MCF 10A (cell line): ENCODE data around the gene PAQR8. TPM values are rescaled to one million over a fixed set of nuclear protein-coding genes. Genes with fewer than 3 reads are reported as not detected.

Experiments
- BruUV-seq: library from RNA; stranded (reverse); fragments of 400-500 nt; replicated peaks from 2 replicates; lab custom pipeline; 2021; lab: Mats Ljungman, UMichigan
- CTCF ChIA-PET: fragments of 300-600 bp; sonication (Branson Sonifier 250); formaldehyde crosslinking; extraction: SDS; loops from one replicate; lab custom pipeline; 2021; ENCODE audit warnings: antibody characterized with exemption, inconsistent platforms; lab: Yijun Ruan, JAX
- POLR2A ChIA-PET: fragments of 300-600, 350-650 bp; sonication (Branson Sonifier 250); formaldehyde crosslinking; extraction: SDS; loops from one replicate; lab custom pipeline; 2020; ENCODE audit warnings: antibody characterized with exemption, inconsistent platforms; lab: Yijun Ruan, JAX
- DNase-seq: peaks from one replicate; pipeline ENCODE4 v3.0.0-alpha.2; 2018; ENCODE audit not compliant: unreplicated experiment
- H3K27ac Mint-ChIP-seq: one replicate; pipeline ENCODE4 v1.8.0; 2022; ENCODE audit warnings: mild to moderate bottlenecking, low read depth, mixed read lengths; ENCODE audit not compliant: unreplicated experiment
- H3K27me3 Mint-ChIP-seq: one replicate; pipeline ENCODE4 v1.8.0; 2022; ENCODE audit warnings: mixed read lengths; ENCODE audit not compliant: insufficient read depth, unreplicated experiment
- H3K36me3 Mint-ChIP-seq: one replicate; pipeline ENCODE4 v1.8.0; 2022; ENCODE audit warnings: mild to moderate bottlenecking, moderate library complexity, mixed read lengths; ENCODE audit not compliant: insufficient read depth, unreplicated experiment
- H3K4me1 Mint-ChIP-seq: one replicate; pipeline ENCODE4 v1.8.0; 2022; ENCODE audit warnings: mixed read lengths; ENCODE audit not compliant: insufficient read depth, unreplicated experiment
- H3K4me3 Mint-ChIP-seq: one replicate; pipeline ENCODE4 v1.8.0; 2022; ENCODE audit warnings: mild to moderate bottlenecking, moderate library complexity, mixed read lengths; ENCODE audit not compliant: unreplicated experiment
- H3K9me3 Mint-ChIP-seq: one replicate; pipeline ENCODE4 v1.8.0; 2022; ENCODE audit warnings: mixed read lengths; ENCODE audit not compliant: unreplicated experiment
- intact Hi-C: fragments of 100-400 bp; cut with micrococcal nuclease; formaldehyde crosslinking; loops from 2 replicates; pipeline ENCODE4 v1.14.1; 2022
- total RNA-seq: library from RNA; stranded (reverse); gene quantifications from 2 replicates; pipeline ENCODE4 v1.2.3, GENCODE V29; 2022
- TF ChIP-seq, protein P1 (sequence below): fragments of 200-600 bp; IDR thresholded peaks from one replicate; pipeline ENCODE4 v1.8.0; 2022; ENCODE audit warnings: antibody characterized with exemption, mild to moderate bottlenecking; ENCODE audit not compliant: unreplicated experiment

The PAQR8 gene
- total RNA-seq, 1 experiment from 2014 or later, result 1.9 TPM

DNA sequence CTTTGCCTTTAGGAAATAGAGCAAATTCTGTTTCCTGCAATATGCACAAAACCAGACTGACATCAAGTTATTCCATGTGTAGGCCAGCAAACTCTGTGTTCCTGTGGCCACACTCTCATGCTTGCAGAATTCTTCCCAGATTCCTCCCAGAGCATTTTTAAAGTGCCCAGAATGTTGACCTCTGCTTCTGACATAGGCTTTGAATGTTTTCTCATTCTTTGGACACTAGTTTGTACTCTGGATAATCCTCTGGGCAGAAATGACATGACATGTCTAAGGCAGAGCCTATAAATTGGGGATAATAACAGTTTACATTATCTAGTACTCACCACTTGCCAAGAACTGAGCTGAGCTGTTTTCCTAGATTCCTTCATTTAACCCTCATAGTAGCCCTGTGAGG lies 49.0 kb downstream of the PAQR8 start:
- H3K4me3 Mint-ChIP-seq, result no peak overlapping the region
- no TSS peak for BruUV-seq
- CTCF ChIA-PET, result interaction anchor here (1.3 to 10.9 kb wide), 3 partner anchors 11 to 240 kb away, joined by 6 to 112 read pairs (median 9); no protein-coding TSS in a partner anchor
- H3K36me3 Mint-ChIP-seq, result no peaks in the 10 kb centered on the region
- TF ChIP-seq, protein P1, sequence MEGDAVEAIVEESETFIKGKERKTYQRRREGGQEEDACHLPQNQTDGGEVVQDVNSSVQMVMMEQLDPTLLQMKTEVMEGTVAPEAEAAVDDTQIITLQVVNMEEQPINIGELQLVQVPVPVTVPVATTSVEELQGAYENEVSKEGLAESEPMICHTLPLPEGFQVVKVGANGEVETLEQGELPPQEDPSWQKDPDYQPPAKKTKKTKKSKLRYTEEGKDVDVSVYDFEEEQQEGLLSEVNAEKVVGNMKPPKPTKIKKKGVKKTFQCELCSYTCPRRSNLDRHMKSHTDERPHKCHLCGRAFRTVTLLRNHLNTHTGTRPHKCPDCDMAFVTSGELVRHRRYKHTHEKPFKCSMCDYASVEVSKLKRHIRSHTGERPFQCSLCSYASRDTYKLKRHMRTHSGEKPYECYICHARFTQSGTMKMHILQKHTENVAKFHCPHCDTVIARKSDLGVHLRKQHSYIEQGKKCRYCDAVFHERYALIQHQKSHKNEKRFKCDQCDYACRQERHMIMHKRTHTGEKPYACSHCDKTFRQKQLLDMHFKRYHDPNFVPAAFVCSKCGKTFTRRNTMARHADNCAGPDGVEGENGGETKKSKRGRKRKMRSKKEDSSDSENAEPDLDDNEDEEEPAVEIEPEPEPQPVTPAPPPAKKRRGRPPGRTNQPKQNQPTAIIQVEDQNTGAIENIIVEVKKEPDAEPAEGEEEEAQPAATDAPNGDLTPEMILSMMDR, result no peak
- no peak overlapping the region for H3K27ac Mint-ChIP-seq
- DNase-seq, result no peak
- intact Hi-C loops, result no loop called here
- no peaks in the 10 kb centered on the region for H3K9me3 Mint-ChIP-seq
- no peaks in the 10 kb centered on the region for H3K27me3 Mint-ChIP-seq
- POLR2A ChIA-PET, result interaction anchor here (0.6 kb wide), 1 partner anchor 8 kb away, joined by 5 read pairs; no protein-coding TSS in a partner anchor
- peaks cover 8% of the 10 kb centered on the region for H3K4me1 Mint-ChIP-seq

DNA sequence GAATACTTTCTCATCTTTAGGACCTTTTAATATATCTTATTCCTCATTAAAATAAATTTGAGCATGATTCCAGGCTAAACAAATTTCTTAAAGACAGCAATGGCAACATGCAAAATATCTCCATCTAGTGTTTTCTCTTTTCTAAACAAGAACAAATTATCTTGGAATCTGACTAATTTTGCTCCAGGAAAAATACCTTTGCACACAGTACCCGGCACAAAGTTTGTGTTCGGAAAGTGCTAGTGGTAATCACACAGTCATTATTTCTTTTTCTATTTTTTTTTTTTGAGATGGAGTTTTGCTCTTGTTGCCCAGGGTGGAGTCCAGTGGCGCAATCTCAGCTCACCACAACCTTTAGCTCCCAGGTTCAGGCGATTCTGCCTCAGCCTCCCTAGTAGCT lies 50.0 kb downstream of the PAQR8 start:
- TF ChIP-seq, protein P1, result no peak
- H3K4me3 Mint-ChIP-seq, result no peak overlapping the region
- no peaks in the 10 kb centered on the region for H3K27me3 Mint-ChIP-seq
- peaks cover 16% of the 10 kb centered on the region for H3K4me1 Mint-ChIP-seq
- no peaks in the 10 kb centered on the region for H3K36me3 Mint-ChIP-seq
- ChIA-PET CTCF (interaction anchor here (1.0 to 10.9 kb wide), 2 partner anchors 12 to 239 kb away, joined by 3 to 112 read pairs; no protein-coding TSS in a partner anchor), POLR2A (no interaction called here)
- H3K9me3 Mint-ChIP-seq, result no peaks in the 10 kb centered on the region
- H3K27ac Mint-ChIP-seq, result no peak overlapping the region
- intact Hi-C loops, result no loop called here
- BruUV-seq, result no TSS peak
- DNase-seq, result no peak

DNA sequence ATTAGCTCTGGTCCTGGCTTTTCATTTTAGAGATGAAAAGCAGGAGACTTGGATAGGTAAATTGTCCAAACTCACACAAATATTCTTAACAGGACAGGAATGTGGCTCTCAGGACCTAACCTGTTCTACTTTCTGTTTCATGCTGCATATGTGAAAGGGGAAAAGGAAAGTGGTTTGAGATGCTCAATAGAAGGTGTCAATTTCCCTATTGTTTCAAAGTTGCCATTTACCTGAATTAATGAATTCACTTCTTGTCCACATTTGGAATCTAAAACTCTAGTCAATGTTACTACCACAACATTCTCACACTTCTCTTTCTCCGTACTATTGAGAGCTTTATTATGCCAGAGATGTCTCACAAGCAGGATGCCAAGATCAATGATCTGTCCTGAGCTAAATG lies 53.4 kb downstream of the PAQR8 start:
- no peak for DNase-seq
- no TSS peak for BruUV-seq
- H3K27ac Mint-ChIP-seq, result no peak overlapping the region
- TF ChIP-seq, protein P1, result no peak
- CTCF ChIA-PET, result interaction anchor here (0.5 to 10.9 kb wide), 19 partner anchors 8 to 283 kb away, joined by 3 to 112 read pairs (median 3); no protein-coding TSS in a partner anchor
- no peaks in the 10 kb centered on the region for H3K9me3 Mint-ChIP-seq
- H3K4me1 Mint-ChIP-seq, result peaks cover 32% of the 10 kb centered on the region
- intact Hi-C loops, result no loop called here
- H3K27me3 Mint-ChIP-seq, result no peaks in the 10 kb centered on the region
- no peak overlapping the region for H3K4me3 Mint-ChIP-seq
- POLR2A ChIA-PET, result interaction anchor here (1.5 to 1.7 kb wide), 3 partner anchors 175 to 247 kb away, joined by 4 to 6 read pairs (median 5); no protein-coding TSS in a partner anchor
- H3K36me3 Mint-ChIP-seq, result no peaks in the 10 kb centered on the region

DNA sequence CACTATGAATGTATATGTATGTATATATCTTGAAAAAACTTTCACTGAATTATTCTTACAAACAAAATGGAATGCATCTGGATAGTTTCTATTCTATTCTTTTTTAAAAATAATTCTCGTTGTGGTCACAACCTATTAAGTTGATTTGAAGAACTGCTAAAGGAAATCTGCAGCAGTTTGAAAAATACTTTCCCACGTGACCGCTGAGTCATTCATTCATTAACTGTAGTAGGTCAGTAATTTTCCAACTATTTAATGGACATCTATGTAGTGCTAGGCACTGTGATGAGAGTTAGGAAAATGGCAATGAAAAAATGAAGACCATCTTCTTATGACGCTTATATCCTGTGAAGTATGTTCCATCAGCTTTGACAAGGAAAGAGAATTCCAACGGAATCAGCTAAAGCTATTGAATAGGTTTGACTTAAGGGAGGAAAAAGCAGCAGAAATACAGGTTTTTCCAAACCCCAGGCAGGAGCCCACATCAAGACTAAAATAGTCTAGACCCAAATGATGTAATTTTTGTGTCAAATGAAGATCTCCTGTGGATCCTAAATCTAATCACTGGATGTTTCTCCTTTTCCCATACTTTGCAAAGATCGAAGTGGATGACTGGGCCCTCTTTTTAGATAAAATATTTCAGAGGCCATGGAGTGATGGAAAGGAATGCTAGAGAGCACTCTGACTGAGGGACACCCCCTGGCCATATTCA lies 54.1 kb downstream of the PAQR8 start:
- DNase-seq, result peak; percentile 29
- no peak overlapping the region for H3K4me3 Mint-ChIP-seq
- no peak overlapping the region for H3K27ac Mint-ChIP-seq
- intact Hi-C loops, result loop anchor here (1.0 to 2.0 kb wide), 5 partner anchors 88 to 579 kb away; partner anchors contain the start of genes GSTA4 and TRAM2
- H3K27me3 Mint-ChIP-seq, result no peaks in the 10 kb centered on the region
- H3K9me3 Mint-ChIP-seq, result no peaks in the 10 kb centered on the region
- ChIA-PET POLR2A (interaction anchor here (0.7 to 2.5 kb wide), 6 partner anchors 8 to 246 kb away, joined by 3 to 9 read pairs (median 4); no protein-coding TSS in a partner anchor), CTCF (interaction anchor here (0.5 to 10.9 kb wide), 33 partner anchors 8 to 309 kb away, joined by 3 to 112 read pairs (median 3); no protein-coding TSS in a partner anchor)
- TF ChIP-seq, protein P1, result no peak
- H3K4me1 Mint-ChIP-seq, result peaks cover 32% of the 10 kb centered on the region
- H3K36me3 Mint-ChIP-seq, result no peaks in the 10 kb centered on the region
- no TSS peak for BruUV-seq
